ENCODE data around the gene GYPB. TPM values are rescaled to one million over a fixed set of nuclear protein-coding genes. Genes with fewer than 3 reads are reported as not detected.
"Not testable (repeated sequence)": the region's sequence is repeated elsewhere in the genome, so short reads cannot be mapped to it uniquely, and the experiment has no call there.

The GYPB gene
- total RNA-seq, 1 donor from 2014 or later: not detected

DNA sequence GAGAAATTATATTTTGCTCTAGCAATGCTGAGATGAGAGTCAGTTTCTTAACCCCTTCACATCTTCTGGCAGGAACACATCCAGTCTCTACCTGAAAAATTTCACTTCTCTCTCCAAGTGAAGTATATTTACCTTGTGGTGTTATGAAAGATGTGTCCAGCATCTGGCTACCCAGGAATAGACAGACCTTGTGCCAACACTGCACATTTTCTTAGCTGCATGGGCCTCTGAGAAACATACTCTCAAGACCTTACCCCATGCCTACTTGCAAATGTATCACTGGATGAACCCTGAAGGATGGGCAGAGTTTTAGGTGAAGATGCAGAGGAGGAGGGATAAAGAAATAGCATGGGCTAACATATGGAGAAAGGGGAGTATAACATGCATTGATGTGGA is 13.6 kb downstream of the GYPB start:
- intact Hi-C loops (cut with micrococcal nuclease); H3K27me3 ChIP-seq (ENCODE audit: low read depth); H3K27ac ChIP-seq (replicated peaks); H3K9me3 ChIP-seq (replicated peaks); H3K36me3 ChIP-seq; H3K4me3 ChIP-seq; DNase-seq; H3K4me1 ChIP-seq: not testable (repeated sequence)

DNA sequence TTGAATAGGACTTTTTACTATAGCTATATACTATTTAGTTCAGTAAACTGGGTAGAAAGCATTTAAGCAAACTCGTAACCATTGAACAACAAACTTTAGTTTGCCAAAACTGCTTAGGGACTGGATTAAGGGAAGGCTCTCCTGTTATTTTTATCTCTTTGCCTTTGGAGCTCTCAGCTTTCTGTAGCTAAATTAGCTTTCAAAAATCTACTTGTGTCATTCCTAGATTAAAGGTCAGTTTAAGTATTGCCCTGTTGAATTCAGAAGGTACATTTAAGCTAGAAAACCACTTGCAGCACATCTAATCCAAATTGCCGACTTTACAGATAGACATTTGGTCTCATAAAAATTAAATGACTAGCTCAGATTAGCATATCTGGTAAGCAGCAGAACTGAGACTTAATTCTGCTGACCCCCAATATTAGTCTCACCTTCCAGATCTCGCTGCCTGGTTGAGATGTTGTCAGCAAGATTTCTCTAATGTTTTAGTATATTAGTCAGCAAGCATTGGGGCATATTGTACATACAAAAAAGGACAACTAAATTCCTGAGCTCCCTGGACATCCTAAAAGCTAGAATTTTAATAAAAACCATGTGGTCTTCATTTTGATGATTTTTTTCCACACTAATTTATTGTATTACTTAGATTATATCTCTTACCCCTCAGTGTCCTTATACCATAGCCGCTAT is 14.2 kb downstream of the GYPB start:
- H3K36me3 ChIP-seq; DNase-seq; H3K4me1 ChIP-seq; intact Hi-C loops (cut with micrococcal nuclease); H3K27ac ChIP-seq (replicated peaks); H3K4me3 ChIP-seq; H3K9me3 ChIP-seq (replicated peaks); H3K27me3 ChIP-seq (ENCODE audit: low read depth): not testable (repeated sequence)

- H3K27me3 ChIP-seq (ENCODE audit: low read depth); DNase-seq; H3K4me1 ChIP-seq; H3K27ac ChIP-seq (replicated peaks); H3K9me3 ChIP-seq (replicated peaks); H3K36me3 ChIP-seq; H3K4me3 ChIP-seq; intact Hi-C loops (cut with micrococcal nuclease): not testable (repeated sequence)
Observed at GRCh38 chr4:144003890-144004265, 15.3 kb downstream of the GYPB start.

GRCh38 chr4:144003205-144003889 is 15.8 kb downstream of the GYPB start:
- H3K36me3 ChIP-seq; H3K27ac ChIP-seq (replicated peaks); intact Hi-C loops (cut with micrococcal nuclease); H3K4me1 ChIP-seq; H3K9me3 ChIP-seq (replicated peaks); H3K27me3 ChIP-seq (ENCODE audit: low read depth); DNase-seq; H3K4me3 ChIP-seq: not testable (repeated sequence)

DNA sequence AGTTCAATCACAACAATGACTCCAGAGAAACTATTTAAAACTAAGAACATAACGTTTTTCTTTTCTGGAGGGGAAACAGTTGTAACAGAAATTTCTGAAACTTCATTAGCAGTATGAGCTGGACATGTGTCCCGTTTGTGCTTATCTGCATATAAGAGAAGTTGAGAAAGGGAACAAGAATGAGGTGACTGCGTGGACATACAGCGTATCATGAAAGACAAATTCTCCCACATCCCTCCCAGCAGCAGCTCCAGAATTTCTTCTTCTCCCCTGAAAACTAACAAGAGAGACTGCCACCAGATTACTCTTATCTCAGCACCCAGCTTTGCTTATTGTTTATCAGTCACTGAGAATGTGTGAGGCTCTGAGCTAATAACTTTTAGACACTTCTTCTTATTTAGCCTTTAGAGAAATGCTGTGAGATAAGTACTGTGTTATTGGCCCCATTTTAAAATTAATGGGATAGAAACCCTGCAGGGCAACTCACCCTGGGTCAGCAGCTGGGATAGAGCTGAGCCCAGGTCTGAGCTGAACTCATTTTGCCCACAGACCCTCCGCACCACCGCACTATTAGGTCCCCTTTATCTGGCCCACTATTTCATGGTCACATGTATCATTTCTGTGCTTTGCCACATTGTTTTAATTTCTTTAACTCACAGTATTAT is 18.7 kb downstream of the GYPB start:
- H3K4me3 ChIP-seq; H3K27ac ChIP-seq (replicated peaks); H3K4me1 ChIP-seq; DNase-seq; H3K36me3 ChIP-seq; H3K27me3 ChIP-seq (ENCODE audit: low read depth); intact Hi-C loops (cut with micrococcal nuclease); H3K9me3 ChIP-seq (replicated peaks): not testable (repeated sequence)

GRCh38 chr4:143996193-143996592 is 23.0 kb downstream of the GYPB start:
- H3K36me3 ChIP-seq; H3K27me3 ChIP-seq (ENCODE audit: low read depth); intact Hi-C loops (cut with micrococcal nuclease); H3K4me1 ChIP-seq; H3K4me3 ChIP-seq; H3K9me3 ChIP-seq (replicated peaks); DNase-seq; H3K27ac ChIP-seq (replicated peaks): not testable (repeated sequence)

GRCh38 chr4:143991761-143992160 is 27.4 kb downstream of the GYPB start:
- intact Hi-C loops (cut with micrococcal nuclease); H3K36me3 ChIP-seq; H3K4me3 ChIP-seq; H3K27ac ChIP-seq (replicated peaks); H3K4me1 ChIP-seq; H3K27me3 ChIP-seq (ENCODE audit: low read depth); DNase-seq; H3K9me3 ChIP-seq (replicated peaks): not testable (repeated sequence)

- H3K9me3 ChIP-seq (replicated peaks); H3K4me1 ChIP-seq; H3K27me3 ChIP-seq (ENCODE audit: low read depth); H3K27ac ChIP-seq (replicated peaks); DNase-seq; intact Hi-C loops (cut with micrococcal nuclease); H3K4me3 ChIP-seq; H3K36me3 ChIP-seq: not testable (repeated sequence)
Observed at GRCh38 chr4:143990717-143991116, 28.5 kb downstream of the GYPB start.

GRCh38 chr4:143986180-143986579 is 33.0 kb downstream of the GYPB start:
- Histone ChIP-seq H3K36me3 (no peaks in the 10 kb centered on the region), H3K27me3 (ENCODE audit: low read depth) (no peaks in the 10 kb centered on the region), H3K4me1 (no peaks in the 10 kb centered on the region), H3K4me3 (no peak overlapping the region), H3K27ac (replicated peaks) (no peak overlapping the region), H3K9me3 (replicated peaks) (no peaks in the 10 kb centered on the region)
- intact Hi-C loops (cut with micrococcal nuclease): no loop called here
- TF ChIP-seq, protein P1, sequence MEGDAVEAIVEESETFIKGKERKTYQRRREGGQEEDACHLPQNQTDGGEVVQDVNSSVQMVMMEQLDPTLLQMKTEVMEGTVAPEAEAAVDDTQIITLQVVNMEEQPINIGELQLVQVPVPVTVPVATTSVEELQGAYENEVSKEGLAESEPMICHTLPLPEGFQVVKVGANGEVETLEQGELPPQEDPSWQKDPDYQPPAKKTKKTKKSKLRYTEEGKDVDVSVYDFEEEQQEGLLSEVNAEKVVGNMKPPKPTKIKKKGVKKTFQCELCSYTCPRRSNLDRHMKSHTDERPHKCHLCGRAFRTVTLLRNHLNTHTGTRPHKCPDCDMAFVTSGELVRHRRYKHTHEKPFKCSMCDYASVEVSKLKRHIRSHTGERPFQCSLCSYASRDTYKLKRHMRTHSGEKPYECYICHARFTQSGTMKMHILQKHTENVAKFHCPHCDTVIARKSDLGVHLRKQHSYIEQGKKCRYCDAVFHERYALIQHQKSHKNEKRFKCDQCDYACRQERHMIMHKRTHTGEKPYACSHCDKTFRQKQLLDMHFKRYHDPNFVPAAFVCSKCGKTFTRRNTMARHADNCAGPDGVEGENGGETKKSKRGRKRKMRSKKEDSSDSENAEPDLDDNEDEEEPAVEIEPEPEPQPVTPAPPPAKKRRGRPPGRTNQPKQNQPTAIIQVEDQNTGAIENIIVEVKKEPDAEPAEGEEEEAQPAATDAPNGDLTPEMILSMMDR (IDR thresholded peaks at IDR 0.05; ENCODE audit: borderline replicate concordance): no peak
- DNase-seq: no peak

GRCh38 chr4:143980776-143981175 is 38.4 kb downstream of the GYPB start:
- intact Hi-C loops (cut with micrococcal nuclease); H3K27ac ChIP-seq (replicated peaks); H3K9me3 ChIP-seq (replicated peaks); H3K36me3 ChIP-seq; H3K4me3 ChIP-seq; DNase-seq; H3K4me1 ChIP-seq; H3K27me3 ChIP-seq (ENCODE audit: low read depth): not testable (repeated sequence)

GRCh38 chr4:143975527-143975926 is 43.7 kb downstream of the GYPB start:
- H3K27ac ChIP-seq (replicated peaks); H3K4me1 ChIP-seq; DNase-seq; H3K27me3 ChIP-seq (ENCODE audit: low read depth); H3K36me3 ChIP-seq; H3K9me3 ChIP-seq (replicated peaks); H3K4me3 ChIP-seq; intact Hi-C loops (cut with micrococcal nuclease): not testable (repeated sequence)

GRCh38 chr4:143974021-143974420 is 45.2 kb downstream of the GYPB start:
- H3K36me3 ChIP-seq; H3K27ac ChIP-seq (replicated peaks); H3K4me3 ChIP-seq; intact Hi-C loops (cut with micrococcal nuclease); H3K27me3 ChIP-seq (ENCODE audit: low read depth); H3K4me1 ChIP-seq; DNase-seq; H3K9me3 ChIP-seq (replicated peaks): not testable (repeated sequence)
